HepG2 (cell line): ENCODE measurements around the gene TCF12.

Source experiments
- POLR2A ChIP-seq, 2 experiments: IDR thresholded peaks; 2 replicates each; pipeline ENCODE4 v1.6.1; 2011; ENCODE audit warnings: low read depth in 2 of 2, low read length in 2 of 2, mild to moderate bottlenecking in 1 of 2, moderate library complexity in 1 of 2; ENCODE audit not compliant: insufficient read depth in 1 of 2
- RXRA ChIP-seq: sonication (generic); formaldehyde crosslinking; IDR thresholded peaks from 2 replicates; pipeline ENCODE4 v1.5.1; 2020; ENCODE audit warnings: missing genetic modification reagents
- ZNF737 ChIP-seq: sonication (generic); formaldehyde crosslinking; IDR thresholded peaks from 2 replicates; pipeline ENCODE4 v1.5.0; 2020; ENCODE audit warnings: missing genetic modification reagents, mild to moderate bottlenecking, borderline replicate concordance
- TF ChIP-seq, protein P1 (sequence below): sonication (generic); formaldehyde crosslinking; IDR thresholded peaks from 2 replicates; pipeline ENCODE4 v1.5.0; 2020; ENCODE audit warnings: mild to moderate bottlenecking, missing genetic modification reagents

DNA sequence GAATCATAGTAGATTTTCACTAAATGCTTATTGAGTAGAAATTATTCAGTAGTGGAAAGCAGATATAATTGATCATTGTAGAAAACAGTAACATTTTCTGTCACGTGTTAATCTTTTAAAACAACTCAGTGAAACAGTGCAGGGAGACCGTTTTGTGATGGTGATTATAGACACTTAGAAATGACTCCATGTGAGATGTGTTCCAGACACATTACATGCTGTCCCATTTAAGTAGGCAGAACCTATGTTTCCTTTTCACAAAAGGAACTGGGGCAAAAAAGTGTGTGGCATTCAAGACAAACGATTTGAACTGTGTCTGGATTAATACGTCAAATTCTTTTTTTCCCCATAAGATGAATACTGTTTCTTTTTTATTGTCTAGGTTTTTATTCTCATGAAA is 126.5 kb downstream of the TCF12 start:
- TF ChIP-seq, protein P1, sequence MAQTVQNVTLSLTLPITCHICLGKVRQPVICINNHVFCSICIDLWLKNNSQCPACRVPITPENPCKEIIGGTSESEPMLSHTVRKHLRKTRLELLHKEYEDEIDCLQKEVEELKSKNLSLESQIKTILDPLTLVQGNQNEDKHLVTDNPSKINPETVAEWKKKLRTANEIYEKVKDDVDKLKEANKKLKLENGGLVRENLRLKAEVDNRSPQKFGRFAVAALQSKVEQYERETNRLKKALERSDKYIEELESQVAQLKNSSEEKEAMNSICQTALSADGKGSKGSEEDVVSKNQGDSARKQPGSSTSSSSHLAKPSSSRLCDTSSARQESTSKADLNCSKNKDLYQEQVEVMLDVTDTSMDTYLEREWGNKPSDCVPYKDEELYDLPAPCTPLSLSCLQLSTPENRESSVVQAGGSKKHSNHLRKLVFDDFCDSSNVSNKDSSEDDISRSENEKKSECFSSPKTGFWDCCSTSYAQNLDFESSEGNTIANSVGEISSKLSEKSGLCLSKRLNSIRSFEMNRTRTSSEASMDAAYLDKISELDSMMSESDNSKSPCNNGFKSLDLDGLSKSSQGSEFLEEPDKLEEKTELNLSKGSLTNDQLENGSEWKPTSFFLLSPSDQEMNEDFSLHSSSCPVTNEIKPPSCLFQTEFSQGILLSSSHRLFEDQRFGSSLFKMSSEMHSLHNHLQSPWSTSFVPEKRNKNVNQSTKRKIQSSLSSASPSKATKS, result no peak
- TF ChIP-seq POLR2A (IDR thresholded peaks at IDR 0.05; ENCODE audit: insufficient read depth in 1 of 2, low read depth in 2 of 2, low read length in 2 of 2) (no peak), ZNF737 (CRISPR knock-in tag) (no peak), RXRA (CRISPR knock-in tag) (no peak)
